HUES6 (cell line): Measurements from ENCODE around the gene MRPS12.
A peak's percentile ranks its signal among the peaks of the same experiment; 100 is the strongest.

Experiments
- H3K27ac ChIP-seq: 2 replicates; pipeline ENCODE4 v1.7.0; 2013; ENCODE audit warnings: low read depth, mild to moderate bottlenecking, low read length, inconsistent platforms
- H3K27me3 ChIP-seq: 2 replicates; pipeline ENCODE4 v1.6.1; 2013; ENCODE audit warnings: low read length; ENCODE audit not compliant: control insufficient read depth, insufficient read depth
- H3K36me3 ChIP-seq: 2 replicates; pipeline ENCODE4 v1.6.1; 2013; ENCODE audit warnings: low read length; ENCODE audit not compliant: control insufficient read depth, insufficient read depth
- H3K4me1 ChIP-seq: 2 replicates; pipeline ENCODE4 v1.6.1; 2013; ENCODE audit warnings: low read length; ENCODE audit not compliant: control insufficient read depth, insufficient read depth
- H3K4me3 ChIP-seq: 2 replicates; pipeline ENCODE4 v1.5.1; 2013; ENCODE audit warnings: low read depth, low read length
- H3K9ac ChIP-seq: one replicate; pipeline ENCODE4 v1.6.1; 2013; ENCODE audit warnings: mild to moderate bottlenecking, low read length
- H3K9me3 ChIP-seq: 2 replicates; pipeline ENCODE4 v1.6.1; 2013; ENCODE audit warnings: low read depth, low read length; ENCODE audit not compliant: control insufficient read depth, insufficient read depth

The MRPS12 gene

DNA sequence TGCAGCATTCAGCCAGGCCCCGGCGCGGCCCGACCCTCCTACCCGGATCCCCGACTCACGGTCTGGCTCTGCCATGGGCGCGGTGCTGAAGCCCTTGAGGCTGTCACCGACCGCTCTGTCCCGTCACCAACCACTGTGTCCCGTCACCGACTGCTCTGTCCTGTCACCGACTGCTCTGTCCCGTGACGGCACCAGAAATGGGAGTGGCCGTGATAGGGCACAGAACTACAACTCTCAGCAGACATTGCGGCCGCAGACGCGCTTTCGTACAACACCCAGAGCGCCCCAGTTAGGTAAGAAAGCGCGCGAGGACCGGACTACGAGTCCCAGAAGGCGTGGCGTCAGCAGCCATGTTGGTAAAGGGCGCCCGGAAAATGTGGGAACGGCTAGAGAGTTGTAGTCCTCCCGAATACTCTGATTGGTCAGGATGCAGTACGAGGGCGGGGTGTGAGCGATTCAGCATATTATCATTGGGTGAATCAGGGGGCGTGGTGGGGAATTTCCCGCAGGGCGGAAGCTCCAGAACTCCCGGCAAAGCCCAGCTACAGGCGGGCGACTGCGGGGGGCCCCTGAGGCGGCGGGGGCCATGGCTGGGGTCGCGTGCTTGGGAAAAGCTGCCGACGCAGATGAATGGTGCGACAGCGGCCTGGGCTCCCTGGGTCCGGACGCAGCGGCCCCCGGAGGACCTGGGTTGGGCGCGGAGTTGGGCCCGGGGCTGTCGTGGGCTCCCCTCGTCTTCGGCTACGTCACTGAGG lies 31.1 kb upstream of the MRPS12 start, which contains the start of the genes NFKBIB and SIRT2:
TSS of gene NFKBIB (plus strand) at position 523 of the 755 bp plus-strand sequence. CDS start at position 587, 64 bp downstream.
TSS of gene SIRT2 (minus strand) at position 172 of the 755 bp plus-strand sequence. CDS start at position 75, 97 bp downstream.
- peak within 1 kb of the TSS; percentile 58; the same call in 1 of the 2 replicates for H3K27ac ChIP-seq
- no peaks in the 10 kb centered on the region for H3K9me3 ChIP-seq
- H3K4me3 ChIP-seq: peak within 1 kb of the TSS; percentile 68
- peaks cover 14% of the 10 kb centered on the region for H3K27me3 ChIP-seq
- peaks cover 4% of the 10 kb centered on the region; the same call in 1 of the 2 replicates for H3K4me1 ChIP-seq
- H3K9ac ChIP-seq: peak within 1 kb of the TSS; percentile 62
- H3K36me3 ChIP-seq: peaks cover 4% of the 10 kb centered on the region

DNA sequence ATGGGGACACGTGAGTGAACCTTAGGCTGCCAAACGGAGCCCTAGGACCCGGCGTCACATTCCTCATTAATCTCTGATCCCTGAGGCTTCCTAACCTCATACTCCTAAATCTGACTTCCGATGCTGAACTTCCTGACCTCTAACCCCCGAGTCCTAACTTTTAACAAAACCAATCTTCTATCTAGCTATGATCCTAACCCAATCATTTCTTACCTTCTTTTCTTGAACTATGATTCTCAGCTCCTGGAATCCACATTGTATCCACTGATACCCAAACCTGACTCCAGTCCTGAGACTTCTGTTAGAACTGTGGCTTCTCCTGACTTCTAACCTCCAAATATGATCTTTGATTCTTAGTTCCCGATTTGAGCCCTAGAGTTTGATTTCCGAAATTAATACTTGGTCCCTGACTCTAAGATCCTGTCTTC lies 30.5 kb upstream of the MRPS12 start:
- Histone ChIP-seq H3K9me3 (no peaks in the 10 kb centered on the region), H3K4me3 (peak overlapping the region; percentile 68), H3K27me3 (peaks cover 14% of the 10 kb centered on the region), H3K27ac (peak overlapping the region; percentile 58; the same call in 1 of the 2 replicates), H3K9ac (peak overlapping the region; percentile 62), H3K36me3 (peaks cover 10% of the 10 kb centered on the region), H3K4me1 (peaks cover 4% of the 10 kb centered on the region; the same call in 1 of the 2 replicates)

DNA sequence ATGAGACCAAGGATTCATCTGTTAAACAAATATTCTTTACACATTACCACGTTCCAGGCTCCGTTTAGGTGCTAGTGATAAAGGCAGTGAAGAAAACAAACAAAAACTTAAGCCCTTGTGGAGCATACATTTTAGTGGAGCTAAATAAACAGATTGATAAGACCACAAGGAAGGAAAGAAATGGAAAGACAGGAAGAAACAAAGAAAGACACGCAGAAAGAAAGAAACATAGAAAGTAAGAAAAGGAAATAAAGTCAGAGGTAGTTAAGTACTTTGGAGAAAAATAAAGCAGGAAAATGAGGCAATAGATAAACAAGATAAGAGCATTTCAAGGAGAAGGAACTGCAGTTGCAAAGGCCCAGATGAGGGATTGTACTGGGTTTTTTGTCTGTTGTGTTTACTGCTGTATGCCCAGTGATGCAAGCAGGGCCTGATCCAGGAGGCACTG lies 30.0 kb upstream of the MRPS12 start:
- peaks cover 4% of the 10 kb centered on the region; the same call in 1 of the 2 replicates for H3K4me1 ChIP-seq
- no peaks in the 10 kb centered on the region for H3K9me3 ChIP-seq
- peaks cover 15% of the 10 kb centered on the region for H3K36me3 ChIP-seq
- no peak overlapping the region; the same call in 1 of the 2 replicates for H3K27ac ChIP-seq
- no peak overlapping the region for H3K9ac ChIP-seq
- H3K27me3 ChIP-seq: peaks cover 14% of the 10 kb centered on the region
- H3K4me3 ChIP-seq: peak overlapping the region; percentile 68

DNA sequence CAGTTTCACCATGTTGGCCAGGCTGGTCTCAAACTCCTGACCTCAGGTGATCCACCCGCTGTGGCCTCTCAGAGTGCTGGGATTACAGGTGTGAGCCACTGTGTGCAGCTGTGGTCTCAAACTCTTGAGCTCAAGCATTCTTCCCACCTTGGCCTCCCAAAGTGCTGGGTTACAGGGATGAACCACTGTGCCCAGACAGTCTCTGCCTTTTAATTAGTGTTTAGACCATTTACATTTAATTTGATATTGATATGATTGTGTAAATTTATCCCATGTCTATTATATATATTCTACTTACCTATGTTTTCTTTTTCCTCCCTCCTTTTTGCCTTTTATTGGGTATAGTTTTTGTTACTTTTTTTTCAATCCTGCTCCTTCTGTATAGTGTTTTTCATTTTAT lies 29.1 kb upstream of the MRPS12 start:
- peaks cover 19% of the 10 kb centered on the region for H3K36me3 ChIP-seq
- H3K27me3 ChIP-seq: peaks cover 14% of the 10 kb centered on the region
- peaks cover 4% of the 10 kb centered on the region; the same call in 1 of the 2 replicates for H3K4me1 ChIP-seq
- no peak overlapping the region for H3K4me3 ChIP-seq
- no peak overlapping the region for H3K9ac ChIP-seq
- H3K9me3 ChIP-seq: no peaks in the 10 kb centered on the region
- no peak overlapping the region for H3K27ac ChIP-seq

DNA sequence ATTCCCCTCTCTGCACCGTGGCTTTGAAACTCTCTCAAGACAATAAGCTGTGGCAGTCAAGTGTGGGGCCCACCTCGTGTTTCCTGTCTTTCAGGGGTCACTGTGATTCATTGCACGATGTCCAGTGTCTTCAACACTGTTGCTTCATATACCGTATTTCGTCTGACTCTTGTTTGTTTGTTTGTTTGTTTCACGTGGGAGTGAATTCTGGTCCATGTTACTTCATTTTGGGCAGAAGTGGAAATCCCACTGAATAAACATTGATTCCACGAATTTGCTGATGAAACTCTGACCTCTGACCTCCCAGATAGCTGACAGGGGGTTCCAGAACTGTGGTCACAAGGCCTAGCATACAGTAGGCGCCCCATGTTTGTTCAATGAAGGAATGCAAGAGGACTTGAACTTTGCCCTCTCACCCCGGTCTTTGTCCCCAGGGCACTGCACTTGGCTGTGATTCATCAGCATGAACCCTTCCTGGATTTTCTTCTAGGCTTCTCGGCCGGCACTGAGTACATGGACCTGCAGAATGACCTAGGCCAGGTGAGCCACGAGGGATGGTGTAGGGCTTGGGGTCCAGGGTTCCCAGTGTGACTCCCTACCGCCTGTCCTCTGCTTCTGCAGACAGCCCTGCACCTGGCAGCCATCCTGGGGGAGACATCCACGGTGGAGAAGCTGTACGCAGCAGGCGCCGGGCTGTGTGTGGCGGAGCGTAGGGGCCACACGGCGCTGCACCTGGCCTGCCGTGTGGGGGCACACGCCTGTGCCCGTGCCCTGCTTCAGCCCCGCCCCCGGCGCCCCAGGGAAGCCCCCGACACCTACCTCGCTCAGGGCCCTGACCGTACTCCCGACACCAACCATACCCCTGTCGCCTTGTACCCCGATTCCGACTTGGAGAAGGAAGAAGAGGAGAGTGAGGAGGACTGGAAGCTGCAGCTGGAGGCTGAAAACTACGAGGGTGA lies 25.9 kb upstream of the MRPS12 start:
- H3K27ac ChIP-seq: no peak overlapping the region
- no peak overlapping the region for H3K4me3 ChIP-seq
- H3K4me1 ChIP-seq: no peaks in the 10 kb centered on the region
- peaks cover 36% of the 10 kb centered on the region for H3K36me3 ChIP-seq
- no peaks in the 10 kb centered on the region for H3K9me3 ChIP-seq
- no peak overlapping the region for H3K9ac ChIP-seq
- no peaks in the 10 kb centered on the region for H3K27me3 ChIP-seq

DNA sequence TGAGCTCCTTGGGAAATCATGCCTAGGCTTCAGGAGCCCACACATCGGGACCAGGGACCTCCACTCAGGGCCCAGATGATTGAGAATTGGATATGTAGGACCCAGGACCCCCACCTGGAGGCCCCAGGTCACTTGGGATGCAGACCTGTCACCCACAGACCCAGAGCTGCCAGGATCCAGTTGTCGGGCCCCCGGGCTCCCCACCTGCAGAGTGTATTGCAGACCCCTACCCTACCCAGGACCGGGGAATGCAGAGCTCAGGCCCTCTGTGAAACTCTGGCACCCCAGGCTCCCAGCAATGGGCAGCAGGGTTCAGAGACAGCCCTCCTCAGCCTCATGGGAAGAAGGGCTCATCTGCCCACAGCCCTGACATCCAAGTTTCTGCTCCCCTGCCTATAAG lies 25.1 kb upstream of the MRPS12 start:
- Histone ChIP-seq H3K9me3 (no peaks in the 10 kb centered on the region), H3K4me3 (no peak overlapping the region), H3K4me1 (no peaks in the 10 kb centered on the region), H3K9ac (no peak overlapping the region), H3K27ac (no peak overlapping the region), H3K36me3 (peaks cover 36% of the 10 kb centered on the region), H3K27me3 (no peaks in the 10 kb centered on the region)

DNA sequence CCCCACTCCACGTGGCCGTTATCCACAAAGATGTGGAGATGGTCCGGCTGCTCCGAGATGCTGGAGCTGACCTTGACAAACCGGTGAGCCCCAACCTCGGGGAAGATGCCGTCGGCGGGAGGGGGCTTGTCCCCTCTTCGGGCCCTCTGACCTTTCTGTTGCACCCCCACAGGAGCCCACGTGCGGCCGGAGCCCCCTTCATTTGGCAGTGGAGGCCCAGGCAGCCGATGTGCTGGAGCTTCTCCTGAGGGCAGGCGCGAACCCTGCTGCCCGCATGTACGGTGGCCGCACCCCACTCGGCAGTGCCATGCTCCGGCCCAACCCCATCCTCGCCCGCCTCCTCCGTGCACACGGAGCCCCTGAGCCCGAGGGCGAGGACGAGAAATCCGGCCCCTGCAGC lies 23.5 kb upstream of the MRPS12 start:
- Histone ChIP-seq H3K27me3 (peaks cover under 1% of the 10 kb centered on the region), H3K4me1 (no peaks in the 10 kb centered on the region), H3K9me3 (no peaks in the 10 kb centered on the region), H3K4me3 (no peak overlapping the region), H3K36me3 (peaks cover 36% of the 10 kb centered on the region), H3K9ac (no peak overlapping the region), H3K27ac (no peak overlapping the region)

DNA sequence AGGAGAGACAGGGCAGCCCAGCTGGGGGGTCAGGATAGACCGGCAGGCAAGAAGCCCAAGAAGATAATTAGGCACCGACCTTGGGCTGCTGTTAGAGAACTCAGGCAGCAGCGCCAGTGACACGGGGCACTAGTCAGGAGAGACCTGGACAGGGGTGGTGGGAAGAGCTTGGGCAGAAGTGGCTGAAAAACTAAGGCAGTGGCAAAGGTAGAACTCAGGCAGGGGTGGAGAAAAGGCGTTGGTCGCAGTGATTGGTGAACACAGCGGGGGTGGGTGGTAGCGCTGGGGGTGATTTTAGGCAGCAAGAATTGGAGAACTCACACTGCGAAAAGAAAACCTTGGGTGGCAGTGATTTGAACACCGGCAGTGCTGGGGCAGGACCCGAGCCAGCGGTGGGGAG lies 23.1 kb upstream of the MRPS12 start:
- H3K9me3 ChIP-seq: no peaks in the 10 kb centered on the region
- H3K27me3 ChIP-seq: peaks cover 5% of the 10 kb centered on the region
- H3K4me1 ChIP-seq: no peaks in the 10 kb centered on the region
- no peak overlapping the region for H3K9ac ChIP-seq
- H3K4me3 ChIP-seq: no peak overlapping the region
- peaks cover 36% of the 10 kb centered on the region for H3K36me3 ChIP-seq
- no peak overlapping the region for H3K27ac ChIP-seq

DNA sequence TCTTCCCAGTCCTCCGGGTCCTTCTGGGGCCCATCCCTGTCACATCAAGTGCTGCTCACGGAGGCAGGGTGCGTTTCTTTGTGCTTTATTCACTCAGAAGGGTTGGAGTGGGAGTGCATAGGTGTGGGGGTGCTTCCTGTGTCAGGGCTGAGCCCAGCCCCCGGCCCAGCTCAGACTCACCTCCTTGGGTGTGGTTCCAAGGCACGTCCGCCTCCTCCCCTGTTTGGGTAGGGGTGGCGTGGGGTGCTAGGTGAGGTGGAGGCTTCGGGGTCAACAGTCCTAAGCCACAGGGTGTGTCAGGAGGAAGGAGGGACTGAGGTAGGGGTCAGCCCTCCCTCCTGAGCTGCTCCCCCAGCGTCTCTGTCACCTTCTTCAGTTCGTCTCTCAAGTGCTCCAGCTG lies 21.8 kb upstream of the MRPS12 start:
- H3K4me1 ChIP-seq: no peaks in the 10 kb centered on the region

DNA sequence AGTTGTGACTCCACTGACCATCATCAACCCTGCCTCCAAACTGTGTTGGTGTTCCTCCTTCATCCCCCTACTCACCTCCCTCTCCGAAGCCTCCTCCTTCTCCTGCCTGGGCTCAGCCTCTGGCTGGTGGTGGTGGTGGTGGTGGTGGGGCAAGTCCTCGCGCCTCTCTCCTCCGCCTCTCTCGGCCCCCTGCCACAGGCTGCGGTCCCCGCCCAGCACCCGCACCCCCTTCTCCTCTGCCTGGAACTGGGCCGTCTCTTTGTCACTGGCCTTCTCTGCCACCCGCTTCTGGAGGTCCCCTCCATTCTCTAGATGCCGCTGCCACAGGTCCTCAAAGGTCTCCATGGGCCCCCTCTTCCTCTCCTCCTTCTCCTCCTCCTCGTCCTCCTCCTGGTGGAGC lies 20.3 kb upstream of the MRPS12 start:
- no peaks in the 10 kb centered on the region for H3K4me1 ChIP-seq
- no peak overlapping the region for H3K4me3 ChIP-seq
- peaks cover 8% of the 10 kb centered on the region for H3K27me3 ChIP-seq
- no peak overlapping the region for H3K27ac ChIP-seq
- no peak overlapping the region for H3K9ac ChIP-seq
- no peaks in the 10 kb centered on the region for H3K9me3 ChIP-seq
- peaks cover 26% of the 10 kb centered on the region for H3K36me3 ChIP-seq

More for the DNA sequence above, 21.8 kb upstream of the MRPS12 start:
- peaks cover 8% of the 10 kb centered on the region for H3K27me3 ChIP-seq
- no peak overlapping the region for H3K4me3 ChIP-seq
- H3K9ac ChIP-seq: no peak overlapping the region
- H3K36me3 ChIP-seq: peaks cover 36% of the 10 kb centered on the region
- H3K27ac ChIP-seq: no peak overlapping the region
- no peaks in the 10 kb centered on the region for H3K9me3 ChIP-seq
